Peyer's patch (tissue), 4 donors: ENCODE results near the gene CORO1C.

Experiments
- CTCF ChIP-seq, 6 experiments: fragments of 450-650 bp in 4 of 6; fragments of 200-600 bp in 2 of 6; sonication (generic) in 1 of 6; IDR thresholded peaks; one replicate each; pipeline ENCODE4 v1.5.1; 2017 to 2019; ENCODE audit warnings: antibody characterized with exemption in 6 of 6, mild to moderate bottlenecking in 3 of 6, moderate library complexity in 1 of 6
- POLR2A ChIP-seq, 2 donors: fragments of 450-650 bp; IDR thresholded peaks; one replicate each; pipeline ENCODE4 v1.5.1; 2017; ENCODE audit warnings: antibody characterized with exemption in 2 of 2, mild to moderate bottlenecking in 2 of 2, moderate library complexity in 2 of 2

GRCh38 chr12:108649126-108649525 is 82.2 kb downstream of the CORO1C start:
- TF ChIP-seq CTCF (IDR thresholded peaks at IDR 0.05) (no peak), POLR2A (IDR thresholded peaks at IDR 0.05) (no peak)
